PC-3 (cell line): ENCODE data around the gene SMPD2.

Source experiments
- CTCF ChIP-seq: fragments of 300-600 bp; sonication (generic); conservative IDR thresholded peaks from 2 replicates; pipeline ENCODE4 v1.5.1; 2017; ENCODE audit warnings: antibody characterized with exemption, low read depth, mild to moderate bottlenecking, low read length
- EZH2 ChIP-seq: fragments of 300-600 bp; sonication (generic); IDR thresholded peaks from one replicate; pipeline ENCODE4 v1.6.1; 2017; ENCODE audit warnings: antibody characterized with exemption, mild to moderate bottlenecking, low read length; ENCODE audit not compliant: unreplicated experiment
- EZH2phosphoT487 ChIP-seq: fragments of 300-600 bp; sonication (generic); IDR thresholded peaks from 2 replicates; pipeline ENCODE4 v1.6.1; 2018; ENCODE audit warnings: mild to moderate bottlenecking, antibody characterized with exemption, low read length, borderline replicate concordance

- TF ChIP-seq CTCF (no peak), EZH2 (no peak), EZH2phosphoT487 (no peak)
These were observed 11.7 kb downstream of the SMPD2 start for GRCh38 chr6:109452181-109452580.
